Kidney (tissue), 14 donors: ENCODE results near the gene CNPY3. TPM values are rescaled to one million over a fixed set of nuclear protein-coding genes. Genes with fewer than 3 reads are reported as not detected.

Experiments
- DNase-seq, 5 donors: peaks; one replicate each; pipeline ENCODE4 v3.0.0-alpha.2; 2013 to 2020
- FAIRE-seq: peaks from 2 replicates; lab custom pipeline; 2012; peaks lifted over from hg19 to GRCh38; lab: Jason Lieb, UNC
- H3K27ac ChIP-seq, 2 donors: one replicate each; pipeline ENCODE4 v1.7.0; 2013; ENCODE audit warnings: low read depth in 2 of 2, low read length in 2 of 2, inconsistent platforms in 1 of 2
- H3K27me3 ChIP-seq: one replicate; pipeline ENCODE4 v1.7.1; 2013; ENCODE audit warnings: low read length, inconsistent platforms; ENCODE audit not compliant: control insufficient read depth, insufficient read depth
- H3K36me3 ChIP-seq, 3 donors: one replicate each; pipeline versions ENCODE4 v1.7.0 to v1.7.1; 2013; ENCODE audit warnings: low read length in 3 of 3, control low read depth in 1 of 3, inconsistent platforms in 1 of 3; ENCODE audit not compliant: insufficient read depth in 3 of 3, control insufficient read depth in 2 of 3
- H3K4me1 ChIP-seq, 3 donors: one replicate each; pipeline versions ENCODE4 v1.7.0 to v1.7.1; 2013; ENCODE audit warnings: low read length in 3 of 3, inconsistent platforms in 1 of 3, low read depth in 1 of 3; ENCODE audit not compliant: control insufficient read depth in 2 of 3, insufficient read depth in 2 of 3
- H3K4me3 ChIP-seq, 3 donors: one replicate each; pipeline versions ENCODE4 v1.7.0 to v1.8.1; 2013; ENCODE audit warnings: low read length in 3 of 3, control low read depth in 1 of 3, inconsistent platforms in 1 of 3
- H3K9ac ChIP-seq, 3 donors: one replicate each; pipeline versions ENCODE4 v1.7.0 to v1.7.1; 2013; ENCODE audit warnings: low read length in 3 of 3, control low read depth in 1 of 3, inconsistent platforms in 1 of 3
- H3K9me3 ChIP-seq, 3 donors: one replicate each; pipeline versions ENCODE4 v1.7.0 to v1.7.1; 2013; ENCODE audit warnings: low read length in 3 of 3, control low read depth in 1 of 3, inconsistent platforms in 1 of 3; ENCODE audit not compliant: control insufficient read depth in 2 of 3, insufficient read depth in 1 of 3
- intact Hi-C: fragments of 100-400 bp; cut with DNase I; formaldehyde crosslinking; loops from one replicate; pipeline ENCODE4 v1.11.1; 2022
- polyA plus RNA-seq: library from polyadenylated mRNA; stranded (reverse); fragments of 350-450 nt; fragmentation: Illumina TruSeq; extraction: RNeasy Lipid Tissue Mini Kit (QIAGEN cat#74804); gene quantifications from one replicate; pipeline ENCODE4 v1.2.3, GENCODE V29; 2014; ENCODE audit warnings: low read depth, low replicate concordance; ENCODE audit not compliant: insufficient read depth
- total RNA-seq: library from RNA; stranded (reverse); fragmentation: NEBNext Ultra II Directional; extraction: Animal tissue kit (Norgen Biotek cat#: 25700); gene quantifications from one replicate; pipeline ENCODE4 v1.2.1, GENCODE V29; 2021
- TF ChIP-seq, protein P1 (sequence below): IDR thresholded peaks from 3 replicates; pipeline ENCODE4 v1.5.1; 2012; ENCODE audit warnings: mild to moderate bottlenecking, moderate library complexity, borderline replicate concordance; ENCODE audit not compliant: insufficient read depth; ENCODE audit errors: extremely low read depth
- donor health status: control.
- donor health status: control.
- donor health status: control.
- donor health status: control.
- donor health status: control.
- donor health status: DM: yes; HTN: yes; CAD: no.
- donor health status: Normal renal cell carcinoma (clear cell type).

The CNPY3 gene
- total and polyA plus RNA-seq, 2 donors from 2014 or later = 40.1 to 49.9 TPM

DNA sequence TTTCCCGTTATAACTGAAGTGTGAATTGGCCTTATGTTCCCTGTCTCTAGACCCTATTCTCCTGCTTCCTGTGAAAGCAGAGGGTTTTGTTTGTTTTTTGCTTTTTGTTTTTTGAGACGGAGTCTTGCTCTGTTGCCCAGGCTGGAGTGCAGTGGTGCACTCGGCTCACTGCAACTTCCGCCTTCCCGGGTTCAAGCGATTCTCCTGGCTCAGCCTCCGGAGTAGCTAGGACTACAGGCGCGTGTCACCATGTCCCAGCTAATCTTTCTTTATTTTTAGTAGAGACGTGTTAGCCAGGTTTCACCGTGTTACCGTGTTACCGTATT is 30.6 kb downstream of the CNPY3 start:
- H3K36me3 ChIP-seq = peaks cover 0 to 2% (median 0%) of the 10 kb centered on the region in 3 donors
- H3K4me3 ChIP-seq = peak overlapping the region; percentile 4 to 79 (median 76)
- no peak overlapping the region for H3K27ac ChIP-seq
- DNase-seq (no peak), FAIRE-seq (no peak)
- H3K27me3 ChIP-seq = no peaks in the 10 kb centered on the region
- intact Hi-C loops = no loop called here
- no peaks in the 10 kb centered on the region for H3K9me3 ChIP-seq
- H3K9ac ChIP-seq = peak overlapping the region in 1 of 3 donors; percentile 65
- H3K4me1 ChIP-seq = peaks cover 0 to 8% (median 0%) of the 10 kb centered on the region in 3 donors
- TF ChIP-seq, protein P1, sequence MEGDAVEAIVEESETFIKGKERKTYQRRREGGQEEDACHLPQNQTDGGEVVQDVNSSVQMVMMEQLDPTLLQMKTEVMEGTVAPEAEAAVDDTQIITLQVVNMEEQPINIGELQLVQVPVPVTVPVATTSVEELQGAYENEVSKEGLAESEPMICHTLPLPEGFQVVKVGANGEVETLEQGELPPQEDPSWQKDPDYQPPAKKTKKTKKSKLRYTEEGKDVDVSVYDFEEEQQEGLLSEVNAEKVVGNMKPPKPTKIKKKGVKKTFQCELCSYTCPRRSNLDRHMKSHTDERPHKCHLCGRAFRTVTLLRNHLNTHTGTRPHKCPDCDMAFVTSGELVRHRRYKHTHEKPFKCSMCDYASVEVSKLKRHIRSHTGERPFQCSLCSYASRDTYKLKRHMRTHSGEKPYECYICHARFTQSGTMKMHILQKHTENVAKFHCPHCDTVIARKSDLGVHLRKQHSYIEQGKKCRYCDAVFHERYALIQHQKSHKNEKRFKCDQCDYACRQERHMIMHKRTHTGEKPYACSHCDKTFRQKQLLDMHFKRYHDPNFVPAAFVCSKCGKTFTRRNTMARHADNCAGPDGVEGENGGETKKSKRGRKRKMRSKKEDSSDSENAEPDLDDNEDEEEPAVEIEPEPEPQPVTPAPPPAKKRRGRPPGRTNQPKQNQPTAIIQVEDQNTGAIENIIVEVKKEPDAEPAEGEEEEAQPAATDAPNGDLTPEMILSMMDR = no peak

DNA sequence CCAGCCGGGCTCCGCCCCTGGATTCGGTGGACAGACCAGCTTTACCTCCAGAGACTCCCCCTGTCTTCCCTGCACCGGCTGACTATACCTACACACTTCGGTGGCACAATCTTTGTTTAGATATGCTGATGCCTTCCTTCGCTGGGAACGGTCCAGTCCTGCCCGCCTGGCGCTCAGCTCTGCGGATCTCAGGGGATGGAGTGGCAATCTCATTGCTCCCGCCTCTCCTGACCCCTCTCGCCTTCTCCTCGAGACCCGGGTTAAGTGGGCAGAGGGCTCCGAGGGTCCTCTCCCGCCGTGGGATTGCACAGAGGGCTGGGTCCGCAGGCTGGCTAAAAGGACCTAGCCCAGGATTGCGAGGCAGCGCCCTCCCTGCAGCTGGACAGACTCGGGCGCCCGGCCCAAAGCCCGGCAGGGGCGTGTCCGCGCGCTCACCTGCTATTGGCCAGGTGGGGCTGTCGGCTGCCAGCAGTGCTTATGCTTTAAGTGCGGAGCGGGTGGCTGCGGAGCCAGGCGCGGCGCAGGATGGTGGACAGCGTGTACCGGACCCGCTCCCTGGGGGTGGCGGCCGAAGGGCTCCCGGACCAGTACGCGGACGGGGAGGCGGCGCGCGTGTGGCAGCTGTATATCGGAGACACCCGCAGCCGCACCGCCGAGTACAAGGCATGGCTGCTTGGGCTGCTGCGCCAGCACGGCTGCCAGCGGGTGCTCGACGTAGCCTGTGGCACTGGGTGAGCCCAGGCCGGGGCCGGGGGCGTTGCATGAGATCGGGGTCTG is 31.2 kb downstream of the CNPY3 start, which contains the start of gene GNMT:
Gene GNMT (plus strand): TSS at position 512 of the 777 bp plus-strand sequence. CDS start 14 bp downstream, at position 526.
- Histone ChIP-seq H3K36me3 (peaks cover 0 to 4% (median 3%) of the 10 kb centered on the region in 3 donors), H3K4me3 (peak within 1 kb of the TSS; percentile 4 to 79 (median 76)), H3K9ac (peak within 1 kb of the TSS in 2 of 3 donors; percentile 55 to 65), H3K9me3 (no peaks in the 10 kb centered on the region), H3K4me1 (peaks cover 0 to 8% (median 0%) of the 10 kb centered on the region in 3 donors), H3K27me3 (no peaks in the 10 kb centered on the region), H3K27ac (no peak within 1 kb of the TSS)
- TF ChIP-seq, protein P1 = no peak
- FAIRE-seq (no peak), DNase-seq (peak; percentile 75 to 85 (median 78))
- intact Hi-C loops = no loop called here

DNA sequence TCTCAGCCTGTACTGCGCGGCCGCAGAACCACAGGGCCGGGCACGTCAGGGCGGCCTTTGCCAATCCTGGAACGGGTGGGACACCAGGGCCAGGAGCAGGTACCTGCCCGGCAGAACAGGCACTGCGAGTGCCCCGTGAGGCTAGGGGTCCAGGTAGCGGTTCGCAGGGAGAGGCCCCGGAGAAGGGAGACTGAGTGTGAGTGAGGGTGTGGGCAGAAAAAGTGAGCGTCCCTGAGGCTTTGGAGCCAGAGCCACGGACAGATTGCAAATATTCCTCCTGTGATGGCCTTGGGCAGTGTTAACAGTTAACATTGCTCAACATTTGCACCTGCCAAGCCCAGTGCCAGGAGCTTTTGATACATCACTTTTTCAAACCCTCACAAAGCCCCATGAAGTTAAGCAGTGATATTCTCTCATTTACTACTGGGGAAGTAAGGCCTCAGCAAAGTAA is 31.8 kb downstream of the CNPY3 start:
- intact Hi-C loops = no loop called here
- no peak for FAIRE-seq
- no peak overlapping the region for H3K9ac ChIP-seq

More for the DNA sequence above, 31.8 kb downstream of the CNPY3 start:
- peaks cover 0 to 5% (median 3%) of the 10 kb centered on the region in 3 donors for H3K36me3 ChIP-seq
- no peaks in the 10 kb centered on the region for H3K27me3 ChIP-seq
- TF ChIP-seq, protein P1 = no peak
- H3K27ac ChIP-seq = no peak overlapping the region
- DNase-seq = no peak
- no peaks in the 10 kb centered on the region for H3K9me3 ChIP-seq
- H3K4me3 ChIP-seq = peak overlapping the region in 2 of 3 donors; percentile 48 to 79
- peaks cover 0 to 8% (median 0%) of the 10 kb centered on the region in 3 donors for H3K4me1 ChIP-seq
